Esophagus (tissue), 2 donors: Measurements from ENCODE around the gene MEGF11. TPM values are rescaled to one million over a fixed set of nuclear protein-coding genes. Genes with fewer than 3 reads are reported as not detected.

Experiments used
- H3K27ac ChIP-seq, 2 donors: one replicate each; pipeline ENCODE4 v1.5.1; 2013; ENCODE audit warnings: low read depth in 2 of 2, mild to moderate bottlenecking in 2 of 2, inconsistent platforms in 1 of 2, low read length in 1 of 2, moderate library complexity in 1 of 2
- H3K27me3 ChIP-seq, 2 donors: one replicate each; pipeline ENCODE4 v1.6.1; 2013; ENCODE audit warnings: low read length in 2 of 2, control low read depth in 1 of 2, mild to moderate bottlenecking in 1 of 2; ENCODE audit not compliant: insufficient read depth in 2 of 2, control insufficient read depth in 1 of 2
- H3K36me3 ChIP-seq, 2 donors: one replicate each; pipeline ENCODE4 v1.6.1; 2013; ENCODE audit warnings: low read length in 1 of 2; ENCODE audit not compliant: control insufficient read depth in 2 of 2, insufficient read depth in 2 of 2
- H3K4me1 ChIP-seq, 2 donors: one replicate each; pipeline ENCODE4 v1.6.1; 2013; ENCODE audit warnings: low read length in 1 of 2; ENCODE audit not compliant: control insufficient read depth in 2 of 2, insufficient read depth in 2 of 2
- H3K4me3 ChIP-seq, 2 donors: one replicate each; pipeline ENCODE4 v1.5.1; 2013; ENCODE audit warnings: low read length in 2 of 2, mild to moderate bottlenecking in 2 of 2, low read depth in 1 of 2, moderate library complexity in 1 of 2
- H3K9me3 ChIP-seq, 2 donors: one replicate each; pipeline ENCODE4 v1.6.1; 2013; ENCODE audit warnings: mild to moderate bottlenecking in 2 of 2, low read depth in 1 of 2, low read length in 1 of 2, moderate library complexity in 1 of 2; ENCODE audit not compliant: control insufficient read depth in 2 of 2, insufficient read depth in 1 of 2
- WGBS, 2 donors: extraction: QIAGEN DNeasy Blood & Tissue Kit; methylation state at CpG; one replicate each; pipeline ENCODE4 v1.1.7; 2013; 5-methylcytosine and 5-hydroxymethylcytosine counted together
- polyA plus RNA-seq, 2 donors: library from polyadenylated mRNA; stranded (reverse); fragments of 200-250 nt; gene quantifications; one replicate each; pipeline ENCODE4 v1.2.3, GENCODE V29; 2013
- donor health status: healthy with polysubstance abuse.
- donor health status: Bipolar disorder and iron deficiency.

MEGF11 gene
- polyA plus RNA-seq, 2 donors, result not detected

DNA sequence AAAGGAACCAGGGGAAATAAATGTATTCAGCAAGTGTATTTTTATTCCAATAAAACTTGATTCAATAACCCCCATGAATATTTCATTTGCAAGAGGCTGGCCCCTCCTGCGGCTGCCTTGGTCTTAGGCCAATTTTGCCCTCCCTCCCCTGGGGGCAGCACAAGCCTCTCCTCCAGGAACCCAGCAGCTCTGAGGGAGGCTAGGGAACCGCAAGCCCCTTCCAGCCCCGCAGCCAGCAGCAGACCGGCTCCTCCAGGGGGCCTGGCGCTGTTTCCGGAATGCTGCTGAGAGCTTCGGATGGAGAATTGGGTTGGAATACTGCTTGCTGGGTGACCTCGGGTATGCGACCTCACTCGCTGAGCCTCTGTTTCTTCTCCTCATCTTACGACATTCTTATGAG lies 234.2 kb downstream of the MEGF11 start:
- Histone ChIP-seq H3K4me1 (no peaks in the 10 kb centered on the region), H3K9me3 (no peaks in the 10 kb centered on the region), H3K4me3 (no peak overlapping the region), H3K27me3 (no peaks in the 10 kb centered on the region), H3K36me3 (no peaks in the 10 kb centered on the region), H3K27ac (no peak overlapping the region)
- WGBS, 2 donors, result 56 to 57% methylated on average over 11 of the region's 11 CpGs

DNA sequence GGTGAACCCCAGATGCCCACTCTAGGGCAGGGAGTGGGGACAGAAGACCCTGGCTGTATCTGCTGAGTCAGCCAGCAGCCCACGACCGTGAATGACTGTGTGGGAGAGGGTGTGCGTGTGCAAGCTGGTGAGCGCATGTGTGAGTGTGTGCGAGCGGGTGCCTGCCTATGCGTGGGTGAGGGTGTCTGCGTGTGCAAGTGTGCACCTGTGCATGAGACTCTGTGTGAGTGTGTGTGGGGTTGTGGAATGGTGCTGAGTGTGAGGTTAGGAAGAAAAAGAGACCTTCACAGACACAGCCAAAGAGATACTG lies 235.1 kb downstream of the MEGF11 start:
- H3K9me3 ChIP-seq, result no peaks in the 10 kb centered on the region
- H3K27me3 ChIP-seq, result no peaks in the 10 kb centered on the region
- H3K4me1 ChIP-seq, result no peaks in the 10 kb centered on the region
- no peaks in the 10 kb centered on the region for H3K36me3 ChIP-seq
- no peak overlapping the region for H3K27ac ChIP-seq
- 75 to 80% methylated on average over 8 of the region's 8 CpGs for WGBS, 2 donors
- no peak overlapping the region for H3K4me3 ChIP-seq

DNA sequence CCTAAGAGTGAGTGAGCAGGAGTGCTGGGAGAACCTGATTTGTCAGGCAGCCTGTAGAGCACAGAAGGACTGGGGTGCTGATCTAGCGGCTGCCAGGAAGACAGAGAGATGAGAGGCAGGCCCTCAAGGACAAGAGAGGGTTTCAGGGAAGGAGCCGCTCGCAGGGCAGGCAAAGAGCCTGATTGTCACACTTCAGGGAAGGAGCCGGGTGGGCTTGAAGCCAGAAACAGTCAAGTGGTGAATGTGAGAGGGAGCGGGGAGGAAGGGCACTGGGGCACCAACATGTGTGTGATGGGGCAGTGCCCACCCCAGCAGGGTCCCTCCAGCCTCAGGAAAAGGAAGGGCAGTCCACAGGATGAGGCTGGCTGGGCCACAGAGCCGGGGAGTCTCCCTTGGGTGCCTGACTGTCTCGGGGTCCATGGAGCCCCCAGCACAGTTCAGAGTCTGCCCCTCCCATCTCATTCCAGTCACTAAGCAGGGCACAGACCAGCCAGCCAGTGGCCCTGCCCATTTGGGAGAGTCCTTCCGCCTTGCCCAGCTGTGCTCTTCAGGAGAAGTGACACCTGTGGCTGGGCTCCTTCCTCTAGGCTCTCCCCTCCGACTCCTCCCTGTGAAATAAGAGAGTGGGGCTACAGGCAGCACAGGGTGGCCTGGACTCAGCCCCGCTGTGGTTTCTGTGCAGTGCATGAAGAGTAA lies 235.6 kb downstream of the MEGF11 start:
- H3K4me1 ChIP-seq, result no peaks in the 10 kb centered on the region
- H3K4me3 ChIP-seq, result no peak overlapping the region
- 80 to 81% methylated on average over 10 of the region's 10 CpGs for WGBS, 2 donors
- no peaks in the 10 kb centered on the region for H3K27me3 ChIP-seq
- H3K27ac ChIP-seq, result no peak overlapping the region
- no peaks in the 10 kb centered on the region for H3K9me3 ChIP-seq
- no peaks in the 10 kb centered on the region for H3K36me3 ChIP-seq

DNA sequence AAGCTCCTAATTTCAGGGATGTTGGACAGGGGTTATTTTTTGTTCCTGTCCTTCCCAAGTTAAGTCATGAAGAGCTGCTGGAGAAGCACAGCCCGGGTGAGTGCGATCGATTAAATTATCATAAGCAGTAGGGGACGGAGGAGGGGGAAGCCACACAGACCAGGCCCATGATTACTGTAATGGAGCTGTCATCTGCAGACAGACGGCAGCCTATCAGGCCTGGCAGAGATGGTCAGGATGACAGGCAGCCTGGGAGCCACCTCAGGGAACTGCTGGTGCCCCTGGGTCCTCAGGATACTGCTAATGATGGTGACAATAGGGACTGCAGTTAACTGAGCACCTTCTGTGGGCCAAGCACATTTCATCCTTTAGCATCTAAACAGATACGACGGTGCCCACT lies 236.6 kb downstream of the MEGF11 start:
- Histone ChIP-seq H3K27ac (no peak overlapping the region), H3K4me1 (no peaks in the 10 kb centered on the region), H3K36me3 (no peaks in the 10 kb centered on the region), H3K9me3 (no peaks in the 10 kb centered on the region), H3K4me3 (no peak overlapping the region), H3K27me3 (no peaks in the 10 kb centered on the region)
- WGBS, 2 donors, result 74 to 75% methylated on average over 7 of the region's 7 CpGs

DNA sequence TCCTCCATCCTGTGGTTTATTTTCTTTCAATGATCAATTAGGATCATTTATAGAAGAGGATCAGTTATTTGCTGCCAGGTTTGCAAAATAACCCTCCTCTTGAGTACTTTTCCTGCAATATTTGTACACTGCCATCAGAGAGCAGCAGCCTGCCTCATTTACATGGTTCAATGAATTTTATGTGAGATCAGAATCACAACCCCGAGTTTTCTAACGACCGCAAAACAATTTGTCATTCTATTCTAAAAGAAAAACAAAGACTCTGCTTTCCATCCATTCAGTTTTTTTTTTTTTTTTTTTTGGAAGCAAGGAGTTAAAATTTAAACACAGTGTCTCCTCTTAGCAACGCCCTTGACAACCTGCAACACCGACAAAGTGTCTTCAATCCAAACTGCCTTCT lies 237.4 kb downstream of the MEGF11 start:
- WGBS, 2 donors, result 53 to 58% methylated on average over 5 of the region's 5 CpGs
- Histone ChIP-seq H3K27ac (no peak overlapping the region), H3K4me1 (no peaks in the 10 kb centered on the region), H3K27me3 (no peaks in the 10 kb centered on the region), H3K36me3 (no peaks in the 10 kb centered on the region), H3K4me3 (no peak overlapping the region), H3K9me3 (no peaks in the 10 kb centered on the region)

DNA sequence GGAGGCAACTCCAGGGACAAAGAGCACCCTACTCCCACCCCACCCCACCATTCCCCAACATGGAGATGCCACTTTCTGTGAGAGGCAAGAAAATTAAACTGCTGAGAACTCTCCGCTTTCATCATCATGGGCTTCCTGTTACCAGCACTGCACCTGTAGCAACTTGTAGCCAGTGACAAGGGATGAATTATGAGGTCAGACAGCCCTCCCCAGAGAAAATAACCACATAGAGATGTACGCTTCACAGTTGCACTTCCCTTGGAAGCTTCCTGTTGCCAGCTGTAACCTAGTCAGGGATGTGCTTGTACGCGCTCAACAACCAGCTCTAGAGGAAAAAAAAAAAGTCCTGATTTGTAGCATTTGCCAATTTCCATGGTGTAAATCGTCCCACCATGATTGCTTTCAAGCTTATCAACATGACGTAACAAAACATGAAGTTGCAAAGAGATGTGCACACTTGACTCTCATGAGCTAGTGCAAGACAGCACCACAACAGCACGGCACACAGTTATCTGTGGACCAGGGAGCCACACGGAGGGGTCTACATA lies 238.8 kb downstream of the MEGF11 start:
- no peaks in the 10 kb centered on the region for H3K36me3 ChIP-seq
- H3K4me1 ChIP-seq, result no peaks in the 10 kb centered on the region
- no peak overlapping the region for H3K27ac ChIP-seq
- no peaks in the 10 kb centered on the region for H3K27me3 ChIP-seq
- 74% methylated on average over 8 of the region's 8 CpGs for WGBS, 2 donors
- H3K9me3 ChIP-seq, result no peaks in the 10 kb centered on the region
- no peak overlapping the region for H3K4me3 ChIP-seq

DNA sequence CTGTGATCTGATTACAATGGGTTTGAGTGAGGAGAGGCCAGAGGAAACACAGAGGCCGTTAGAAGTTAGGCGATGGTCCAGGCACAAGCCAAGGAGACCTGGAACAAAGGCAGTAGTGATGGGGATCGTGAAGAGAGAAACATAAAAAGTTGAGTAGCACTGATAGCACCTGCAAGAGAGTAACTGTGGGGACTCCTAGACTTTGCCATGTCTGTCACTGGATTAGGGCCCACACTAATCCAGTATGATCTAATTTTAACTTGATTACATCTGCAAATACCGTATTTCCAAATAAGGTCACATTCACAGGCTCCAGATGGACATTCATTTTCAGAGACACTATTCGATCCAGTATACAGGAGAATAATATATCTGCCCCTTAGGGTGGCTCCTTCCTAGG lies 239.5 kb downstream of the MEGF11 start:
- H3K4me3 ChIP-seq, result no peak overlapping the region
- no peak overlapping the region for H3K27ac ChIP-seq
- no peaks in the 10 kb centered on the region for H3K9me3 ChIP-seq
- no peaks in the 10 kb centered on the region for H3K27me3 ChIP-seq
- WGBS, 2 donors, result 62 to 68% methylated on average over 5 of the region's 5 CpGs
- H3K36me3 ChIP-seq, result no peaks in the 10 kb centered on the region
- H3K4me1 ChIP-seq, result no peaks in the 10 kb centered on the region

DNA sequence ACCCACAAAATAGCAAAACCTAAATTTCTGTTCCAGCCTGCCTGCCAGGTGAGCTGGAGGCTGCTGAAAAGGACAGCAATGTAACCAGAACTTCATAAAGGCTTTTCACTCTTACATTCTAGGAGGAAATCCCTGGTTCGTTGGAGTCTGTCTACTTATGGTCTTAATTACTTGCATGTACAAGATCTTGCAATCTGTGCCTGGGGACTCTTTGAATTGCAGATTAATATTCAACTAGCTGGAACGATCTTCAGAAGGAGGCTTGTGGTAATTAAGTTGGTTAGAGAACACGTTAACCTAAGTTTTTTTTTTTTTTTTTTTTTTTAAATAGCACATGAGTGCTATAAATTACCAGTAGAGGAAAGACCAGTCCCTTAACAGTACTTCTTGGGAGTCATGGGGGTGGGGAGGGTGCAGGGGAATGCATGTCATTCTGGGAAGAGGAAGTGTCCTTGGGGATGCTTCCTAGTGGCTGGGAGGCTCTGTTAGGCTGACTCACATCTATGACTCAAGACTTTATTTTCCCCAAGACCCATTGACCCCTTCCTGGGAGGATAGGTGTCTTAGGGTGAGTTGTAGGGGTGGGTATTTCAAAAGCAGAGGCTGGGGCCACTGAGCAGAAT lies 244.5 kb downstream of the MEGF11 start:
- H3K27ac ChIP-seq, result no peak overlapping the region

DNA sequence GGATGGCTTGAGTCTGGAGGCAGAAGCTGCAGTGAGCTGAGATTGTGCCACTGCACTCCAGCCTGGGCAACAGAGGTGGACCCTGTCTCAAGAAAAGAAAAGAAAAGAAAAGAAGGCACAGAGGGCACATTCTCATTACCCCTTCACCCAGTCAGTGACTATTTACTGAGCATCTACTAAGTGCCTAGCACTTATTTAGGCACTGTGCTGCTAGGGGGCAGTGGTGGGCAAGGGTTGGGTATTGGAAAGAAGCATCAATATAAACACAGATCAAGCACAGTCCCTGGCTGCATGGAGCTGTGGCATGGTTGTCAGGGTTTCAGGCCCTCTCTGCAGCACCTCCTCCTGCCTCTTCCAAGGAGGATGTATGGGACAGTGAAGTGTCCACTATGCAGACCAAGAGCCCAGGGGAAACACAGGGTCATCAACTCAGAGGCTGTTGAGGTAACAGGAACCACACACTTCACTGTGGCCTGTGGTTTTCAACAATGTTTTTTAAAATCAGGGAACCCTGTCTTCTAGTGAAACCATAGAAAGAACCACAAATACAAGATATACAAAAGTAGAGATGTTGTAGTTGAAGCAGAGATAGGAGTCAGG lies 245.8 kb downstream of the MEGF11 start:
- Histone ChIP-seq H3K27ac (no peak overlapping the region), H3K4me1 (peaks cover 0 to 3% of the 10 kb centered on the region in 2 donors), H3K36me3 (no peaks in the 10 kb centered on the region), H3K4me3 (no peak overlapping the region), H3K9me3 (no peaks in the 10 kb centered on the region), H3K27me3 (no peaks in the 10 kb centered on the region)

More for the DNA sequence above, 244.5 kb downstream of the MEGF11 start:
- Histone ChIP-seq H3K9me3 (no peaks in the 10 kb centered on the region), H3K27me3 (no peaks in the 10 kb centered on the region), H3K4me3 (no peak overlapping the region), H3K4me1 (peaks cover 0 to 3% of the 10 kb centered on the region in 2 donors), H3K36me3 (no peaks in the 10 kb centered on the region)
- 32 to 41% methylated on average over 3 of the region's 3 CpGs for WGBS, 2 donors

DNA sequence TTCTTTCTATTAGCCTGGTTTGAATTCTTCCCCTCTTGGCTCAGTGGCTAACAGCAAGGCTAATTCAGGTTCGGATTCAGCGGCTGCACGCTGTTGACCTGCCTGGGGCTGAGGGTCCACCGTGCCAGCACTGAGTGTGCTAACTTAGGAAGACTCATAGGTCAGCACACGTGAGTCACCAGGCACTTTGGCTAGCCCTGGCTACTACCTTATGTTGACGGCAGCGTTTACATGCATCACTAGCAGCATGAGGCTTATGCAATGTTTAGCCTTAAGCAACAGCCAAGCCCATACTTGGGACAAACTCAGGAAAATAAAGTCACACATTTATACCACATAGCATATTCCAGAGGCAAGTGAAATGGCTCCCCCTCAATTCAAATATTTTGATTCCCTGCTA lies 246.6 kb downstream of the MEGF11 start:
- H3K4me1 ChIP-seq, result peaks cover 0 to 3% of the 10 kb centered on the region in 2 donors
- H3K27me3 ChIP-seq, result no peaks in the 10 kb centered on the region
- no peaks in the 10 kb centered on the region for H3K9me3 ChIP-seq
- 64 to 71% methylated on average over 7 of the region's 7 CpGs for WGBS, 2 donors
- H3K4me3 ChIP-seq, result no peak overlapping the region
- no peaks in the 10 kb centered on the region for H3K36me3 ChIP-seq
- H3K27ac ChIP-seq, result no peak overlapping the region
